HepG2 (cell line): Measurements from ENCODE around the gene DUT. TPM values are rescaled to one million over a fixed set of nuclear protein-coding genes. Genes with fewer than 3 reads are reported as not detected.

ENCODE experiments used
- ATAC-seq: fragments of 200-7000 bp; cut with Tn5 transposase; 3 replicates; pipeline ENCODE4 v1.9.1; 2020; ENCODE audit warnings: mild to moderate bottlenecking, moderate library complexity
- BruUV-seq: library from RNA; stranded (reverse); fragments of 400-500 nt; replicated peaks from 2 replicates; lab custom pipeline; 2021; lab: Mats Ljungman, UMichigan
- CTCF ChIA-PET: fragments of 300-600 bp; formaldehyde crosslinking; extraction: SDS; loops from one replicate; lab custom pipeline; 2021; ENCODE audit warnings: low total read pairs, inconsistent platforms, low intra/inter-chr PET ratio; lab: Yijun Ruan, JAX
- POLR2A ChIA-PET: fragments of 350-600 bp; sonication (Branson Sonifier 250); formaldehyde crosslinking; loops from one replicate; lab custom pipeline; 2020; ENCODE audit warnings: antibody characterized with exemption, inconsistent platforms; lab: Yijun Ruan, JAX
- DNase-seq: peaks from one replicate; pipeline ENCODE4 v3.0.0-alpha.2; 2015; ENCODE audit warnings: low spot score
- FAIRE-seq: peaks from 3 replicates; lab custom pipeline; 2011; peaks lifted over from hg19 to GRCh38; lab: Jason Lieb, UNC
- H2AFZ ChIP-seq: one replicate; pipeline ENCODE4 v1.6.1; 2011; ENCODE audit warnings: low read length, inconsistent platforms
- H3K27ac ChIP-seq: fragments of 300-600 bp; 3 replicates; pipeline ENCODE4 v1.8.0; 2011; ENCODE audit warnings: mixed run types, mild to moderate bottlenecking, mixed read lengths, low read length, inconsistent platforms; ENCODE audit not compliant: insufficient read depth; ENCODE audit errors: extremely low read length
- H3K27me3 ChIP-seq, 2 experiments: fragments of 200-600 bp in 1 of 2; 2 replicates in 1 of 2; 3 replicates in 1 of 2; pipeline versions ENCODE4 v1.6.0 to v1.8.0; 2011; ENCODE audit warnings: low read length in 2 of 2, mild to moderate bottlenecking in 2 of 2, moderate library complexity in 2 of 2, inconsistent platforms in 1 of 2; ENCODE audit not compliant: insufficient read depth in 2 of 2, control insufficient read depth in 1 of 2
- H3K36me3 ChIP-seq, 2 experiments: fragments of 200-600 bp in 1 of 2; replicated peaks in 1 of 2; 2 replicates in 1 of 2; 3 replicates in 1 of 2; pipeline versions ENCODE4 v1.5.1 to v1.8.0; 2011; ENCODE audit warnings: low read length in 2 of 2, inconsistent platforms in 1 of 2; ENCODE audit not compliant: insufficient read depth in 2 of 2, control insufficient read depth in 1 of 2
- H3K4me1 ChIP-seq: 2 replicates; pipeline ENCODE4 v1.5.1; 2012; ENCODE audit warnings: low read length, inconsistent platforms; ENCODE audit not compliant: insufficient read depth
- H3K4me2 ChIP-seq: 2 replicates; pipeline ENCODE4 v1.6.0; 2011; ENCODE audit warnings: low read depth, low read length, inconsistent platforms
- H3K4me3 ChIP-seq, 3 experiments: fragments of 200-600 bp in 1 of 3; sonication (generic), shearing (Covaris generic) in 1 of 3; replicated peaks in 1 of 3; 2 replicates each; pipeline ENCODE4 v1.5.1; 2011 to 2016; ENCODE audit warnings: low read length in 3 of 3, inconsistent platforms in 2 of 3, low read depth in 2 of 3, mild to moderate bottlenecking in 2 of 3, control low read depth in 1 of 3, mixed read lengths in 1 of 3; ENCODE audit not compliant: insufficient read depth in 1 of 3
- H3K79me2 ChIP-seq: one replicate; pipeline ENCODE4 v1.6.1; 2011; ENCODE audit warnings: low read length, inconsistent platforms; ENCODE audit not compliant: insufficient read depth
- H3K9ac ChIP-seq: 2 replicates; pipeline ENCODE4 v1.6.0; 2011; ENCODE audit warnings: mild to moderate bottlenecking, low read depth, low read length, inconsistent platforms; ENCODE audit not compliant: insufficient read depth
- H3K9me3 ChIP-seq: 2 replicates; pipeline ENCODE4 v1.5.1; 2012; ENCODE audit warnings: mild to moderate bottlenecking, low read length
- H4K20me1 ChIP-seq: 2 replicates; pipeline ENCODE4 v1.6.0; 2011; ENCODE audit warnings: inconsistent platforms, mild to moderate bottlenecking, low read length, moderate library complexity; ENCODE audit not compliant: insufficient read depth
- ETV6 ChIP-seq: sonication (generic); formaldehyde crosslinking; conservative IDR thresholded peaks from 2 replicates; pipeline ENCODE4 v1.4.0; 2020; ENCODE audit warnings: missing genetic modification reagents
- HNF4G ChIP-seq, 2 experiments: sonication (generic) in 1 of 2; formaldehyde crosslinking in 1 of 2; IDR thresholded peaks; 2 replicates each; pipeline versions ENCODE4 v1.4.0 to v1.6.1; 2011 to 2020; ENCODE audit warnings: borderline replicate concordance in 2 of 2, low read depth in 2 of 2, mild to moderate bottlenecking in 2 of 2, low read length in 1 of 2, missing genetic modification reagents in 1 of 2, moderate library complexity in 1 of 2
- NPAS2 ChIP-seq: sonication (generic); formaldehyde crosslinking; IDR thresholded peaks from 2 replicates; pipeline ENCODE4 v1.8.0; 2022; ENCODE audit warnings: mild to moderate bottlenecking, missing genetic modification reagents, borderline replicate concordance
- PAX8 ChIP-seq: sonication (generic); formaldehyde crosslinking; IDR thresholded peaks from 2 replicates; pipeline ENCODE4 v1.8.0; 2022; ENCODE audit warnings: mild to moderate bottlenecking, missing genetic modification reagents, borderline replicate concordance
- PCBP1 ChIP-seq: fragments of 200-400 bp; formaldehyde crosslinking; IDR thresholded peaks from 2 replicates; pipeline ENCODE4 v1.6.1; 2017; ENCODE audit warnings: mild to moderate bottlenecking, low read depth, low read length, borderline replicate concordance
- ZBTB1 ChIP-seq: sonication (generic); formaldehyde crosslinking; IDR thresholded peaks from 2 replicates; pipeline ENCODE4 v1.4.0; 2020; ENCODE audit warnings: missing genetic modification reagents, borderline replicate concordance
- ZMAT3 ChIP-seq: sonication (generic); formaldehyde crosslinking; conservative IDR thresholded peaks from 2 replicates; pipeline ENCODE4 v1.7.0; 2021; ENCODE audit warnings: missing genetic modification reagents
- ZMYM4 ChIP-seq: sonication (generic); formaldehyde crosslinking; IDR thresholded peaks from 2 replicates; pipeline ENCODE4 v1.8.1; 2023; ENCODE audit warnings: mild to moderate bottlenecking, missing genetic modification reagents
- ZNF10 ChIP-seq: sonication (generic); formaldehyde crosslinking; IDR thresholded peaks from 2 replicates; pipeline ENCODE4 v1.4.0; 2020; ENCODE audit warnings: mild to moderate bottlenecking, low read depth, missing genetic modification reagents, borderline replicate concordance
- ZNF143 ChIP-seq: sonication (generic); formaldehyde crosslinking; IDR thresholded peaks from 2 replicates; pipeline ENCODE4 v1.4.0; 2020; ENCODE audit warnings: missing genetic modification reagents
- ZNF207 ChIP-seq: fragments of 450-650 bp; IDR thresholded peaks from 2 replicates; pipeline ENCODE4 v1.6.1; 2016; ENCODE audit warnings: antibody characterized with exemption, borderline replicate concordance
- ZNF788 ChIP-seq: sonication (generic); formaldehyde crosslinking; IDR thresholded peaks from 2 replicates; pipeline ENCODE4 v1.5.0; 2020; ENCODE audit warnings: mild to moderate bottlenecking, missing genetic modification reagents, borderline replicate concordance
- ZZZ3 ChIP-seq: sonication (generic); formaldehyde crosslinking; IDR thresholded peaks from 2 replicates; pipeline ENCODE4 v1.4.0; 2020; ENCODE audit warnings: missing genetic modification reagents, mild to moderate bottlenecking, borderline replicate concordance
- WGBS: methylation state at CpG from one replicate; pipeline ENCODE4 v1.1.6; 2017; ENCODE audit warnings: low lambda C conversion rate; 5-methylcytosine and 5-hydroxymethylcytosine counted together
- in situ Hi-C: cut with HindIII; loops from 2 replicates; pipeline ENCODE4 v1.10.0; 2017; ENCODE audit warnings: low pct_unique_long_range_greater_than_20kb; ENCODE audit not compliant: extremely low pct_ligation_motif_present
- intact Hi-C: fragments of 100-400 bp; cut with micrococcal nuclease; formaldehyde crosslinking; loops from one replicate; pipeline ENCODE4 v1.10.0; 2022; ENCODE audit not compliant: unreplicated experiment
- polyA plus RNA-seq, 8 experiments: library from polyadenylated mRNA; depleted of rRNA in 3 of 8; stranded (reverse) in 7 of 8; unstranded in 1 of 8; fragments of >200 nt; fragmentation: Illumina TruSeq in 4 of 8; extraction: Trizol in 4 of 8; gene quantifications; 2 replicates each; pipeline versions ENCODE4 v1.2.1 to v1.2.3, GENCODE V29; 2011 to 2016; ENCODE audit warnings: low read depth in 4 of 8, missing spikeins in 1 of 8, mixed read lengths in 1 of 8; ENCODE audit not compliant: insufficient read depth in 1 of 8
- total RNA-seq, 5 experiments: library from RNA; depleted of rRNA; stranded (reverse); fragments of >200 nt; fragmentation: Illumina TruSeq; extraction: Trizol; gene quantifications; 2 replicates each; pipeline ENCODE4 v1.2.3, GENCODE V29; 2016; ENCODE audit warnings: low read depth in 1 of 5
- TF ChIP-seq, protein P1 (sequence below): sonication (generic); formaldehyde crosslinking; conservative IDR thresholded peaks from 2 replicates; pipeline ENCODE4 v1.4.0; 2020; ENCODE audit warnings: missing genetic modification reagents
- TF ChIP-seq, protein P2 (sequence below): sonication (generic); formaldehyde crosslinking; IDR thresholded peaks from 2 replicates; pipeline ENCODE4 v1.5.1; 2020; ENCODE audit warnings: mild to moderate bottlenecking, moderate library complexity, missing genetic modification reagents
- TF ChIP-seq, protein P3 (sequence below): sonication (generic); formaldehyde crosslinking; IDR thresholded peaks from 2 replicates; pipeline ENCODE4 v1.4.0; 2020; ENCODE audit warnings: missing genetic modification reagents
- TF ChIP-seq, protein P4 (sequence below): sonication (generic); formaldehyde crosslinking; IDR thresholded peaks from 2 replicates; pipeline ENCODE4 v1.5.1; 2020; ENCODE audit warnings: mild to moderate bottlenecking, missing genetic modification reagents

Gene DUT
- total and polyA plus RNA-seq, 2 of the 13 experiments (the other 11 are each of a cell fraction or from before 2014, with no cell fraction given), result 36.7 to 131 TPM

DNA sequence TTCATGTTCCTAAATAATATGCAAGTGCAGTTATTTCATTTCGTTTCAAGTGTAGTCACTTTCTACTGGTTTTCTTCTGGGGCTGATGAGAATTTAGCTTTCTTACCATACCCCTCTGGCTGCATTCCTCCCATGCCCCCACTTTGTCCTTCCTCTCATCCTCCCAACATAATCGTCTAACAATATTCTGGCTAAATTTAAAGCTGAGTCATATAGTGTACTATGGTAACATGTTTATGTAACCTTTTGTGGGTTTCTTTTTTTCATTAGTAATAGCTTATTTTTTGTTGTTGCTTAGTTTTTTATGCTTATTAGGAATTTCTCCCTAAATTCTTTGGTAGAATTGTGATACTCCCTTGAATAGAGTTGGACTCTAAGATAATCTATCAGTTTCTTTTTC is 30.5 kb downstream of the DUT start:
- FAIRE-seq, result no peak
- H3K4me1 ChIP-seq, result no peaks in the 10 kb centered on the region
- ChIA-PET CTCF (no interaction called here), POLR2A (no interaction called here)
- H3K27ac ChIP-seq, result no peak overlapping the region
- H3K4me3 ChIP-seq, result no peak overlapping the region
- H3K9ac ChIP-seq, result no peak overlapping the region
- no peaks in the 10 kb centered on the region for H3K27me3 ChIP-seq
- no peak overlapping the region for H3K4me2 ChIP-seq
- 18% methylated on average over 2 of the region's 2 CpGs for WGBS
- intact Hi-C loops (no loop called here), in situ Hi-C loops (loop anchor here (25.0 kb wide), 1 partner anchor 476 kb away; no protein-coding TSS in a partner anchor)
- no peaks in the 10 kb centered on the region for H3K9me3 ChIP-seq
- no peaks in the 10 kb centered on the region for H3K36me3 ChIP-seq
- BruUV-seq, result no TSS peak
- no peak for ATAC-seq
- no peak overlapping the region for H2AFZ ChIP-seq
- no peaks in the 10 kb centered on the region for H4K20me1 ChIP-seq
- H3K79me2 ChIP-seq, result no peaks in the 10 kb centered on the region
- no peak for DNase-seq
- TF ChIP-seq PAX8 (no peak), NPAS2 (CRISPR knock-in tag) (no peak), ZMYM4 (no peak), ZNF788 (no peak), ETV6 (CRISPR knock-in tag) (no peak), ZBTB1 (CRISPR knock-in tag) (no peak), HNF4G (IDR thresholded peaks at IDR 0.05; ENCODE audit: borderline replicate concordance, low read depth, low read length) (no peak), HNF4G (CRISPR knock-in tag; IDR thresholded peaks at IDR 0.05; ENCODE audit: borderline replicate concordance, low read depth) (no peak), ZMAT3 (CRISPR knock-in tag) (no peak), ZZZ3 (CRISPR knock-in tag) (no peak), ZNF143 (no peak), PCBP1 (no peak), ZNF207 (no peak), ZNF10 (CRISPR knock-in tag) (no peak)
- TF ChIP-seq, protein P1, sequence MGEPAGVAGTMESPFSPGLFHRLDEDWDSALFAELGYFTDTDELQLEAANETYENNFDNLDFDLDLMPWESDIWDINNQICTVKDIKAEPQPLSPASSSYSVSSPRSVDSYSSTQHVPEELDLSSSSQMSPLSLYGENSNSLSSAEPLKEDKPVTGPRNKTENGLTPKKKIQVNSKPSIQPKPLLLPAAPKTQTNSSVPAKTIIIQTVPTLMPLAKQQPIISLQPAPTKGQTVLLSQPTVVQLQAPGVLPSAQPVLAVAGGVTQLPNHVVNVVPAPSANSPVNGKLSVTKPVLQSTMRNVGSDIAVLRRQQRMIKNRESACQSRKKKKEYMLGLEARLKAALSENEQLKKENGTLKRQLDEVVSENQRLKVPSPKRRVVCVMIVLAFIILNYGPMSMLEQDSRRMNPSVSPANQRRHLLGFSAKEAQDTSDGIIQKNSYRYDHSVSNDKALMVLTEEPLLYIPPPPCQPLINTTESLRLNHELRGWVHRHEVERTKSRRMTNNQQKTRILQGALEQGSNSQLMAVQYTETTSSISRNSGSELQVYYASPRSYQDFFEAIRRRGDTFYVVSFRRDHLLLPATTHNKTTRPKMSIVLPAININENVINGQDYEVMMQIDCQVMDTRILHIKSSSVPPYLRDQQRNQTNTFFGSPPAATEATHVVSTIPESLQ, result no peak
- TF ChIP-seq, protein P2, sequence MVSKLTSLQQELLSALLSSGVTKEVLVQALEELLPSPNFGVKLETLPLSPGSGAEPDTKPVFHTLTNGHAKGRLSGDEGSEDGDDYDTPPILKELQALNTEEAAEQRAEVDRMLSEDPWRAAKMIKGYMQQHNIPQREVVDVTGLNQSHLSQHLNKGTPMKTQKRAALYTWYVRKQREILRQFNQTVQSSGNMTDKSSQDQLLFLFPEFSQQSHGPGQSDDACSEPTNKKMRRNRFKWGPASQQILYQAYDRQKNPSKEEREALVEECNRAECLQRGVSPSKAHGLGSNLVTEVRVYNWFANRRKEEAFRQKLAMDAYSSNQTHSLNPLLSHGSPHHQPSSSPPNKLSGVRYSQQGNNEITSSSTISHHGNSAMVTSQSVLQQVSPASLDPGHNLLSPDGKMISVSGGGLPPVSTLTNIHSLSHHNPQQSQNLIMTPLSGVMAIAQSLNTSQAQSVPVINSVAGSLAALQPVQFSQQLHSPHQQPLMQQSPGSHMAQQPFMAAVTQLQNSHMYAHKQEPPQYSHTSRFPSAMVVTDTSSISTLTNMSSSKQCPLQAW (CRISPR knock-in tag), result no peak
- TF ChIP-seq, protein P3, sequence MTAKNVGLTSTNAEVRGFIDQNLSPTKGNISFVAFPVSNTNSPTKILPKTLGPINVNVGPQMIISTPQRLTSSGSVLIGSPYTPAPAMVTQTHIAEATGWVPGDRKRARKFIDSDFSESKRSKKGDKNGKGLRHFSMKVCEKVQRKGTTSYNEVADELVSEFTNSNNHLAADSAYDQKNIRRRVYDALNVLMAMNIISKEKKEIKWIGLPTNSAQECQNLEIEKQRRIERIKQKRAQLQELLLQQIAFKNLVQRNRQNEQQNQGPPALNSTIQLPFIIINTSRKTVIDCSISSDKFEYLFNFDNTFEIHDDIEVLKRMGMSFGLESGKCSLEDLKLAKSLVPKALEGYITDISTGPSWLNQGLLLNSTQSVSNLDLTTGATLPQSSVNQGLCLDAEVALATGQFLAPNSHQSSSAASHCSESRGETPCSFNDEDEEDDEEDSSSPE, result no peak
- TF ChIP-seq, protein P4, sequence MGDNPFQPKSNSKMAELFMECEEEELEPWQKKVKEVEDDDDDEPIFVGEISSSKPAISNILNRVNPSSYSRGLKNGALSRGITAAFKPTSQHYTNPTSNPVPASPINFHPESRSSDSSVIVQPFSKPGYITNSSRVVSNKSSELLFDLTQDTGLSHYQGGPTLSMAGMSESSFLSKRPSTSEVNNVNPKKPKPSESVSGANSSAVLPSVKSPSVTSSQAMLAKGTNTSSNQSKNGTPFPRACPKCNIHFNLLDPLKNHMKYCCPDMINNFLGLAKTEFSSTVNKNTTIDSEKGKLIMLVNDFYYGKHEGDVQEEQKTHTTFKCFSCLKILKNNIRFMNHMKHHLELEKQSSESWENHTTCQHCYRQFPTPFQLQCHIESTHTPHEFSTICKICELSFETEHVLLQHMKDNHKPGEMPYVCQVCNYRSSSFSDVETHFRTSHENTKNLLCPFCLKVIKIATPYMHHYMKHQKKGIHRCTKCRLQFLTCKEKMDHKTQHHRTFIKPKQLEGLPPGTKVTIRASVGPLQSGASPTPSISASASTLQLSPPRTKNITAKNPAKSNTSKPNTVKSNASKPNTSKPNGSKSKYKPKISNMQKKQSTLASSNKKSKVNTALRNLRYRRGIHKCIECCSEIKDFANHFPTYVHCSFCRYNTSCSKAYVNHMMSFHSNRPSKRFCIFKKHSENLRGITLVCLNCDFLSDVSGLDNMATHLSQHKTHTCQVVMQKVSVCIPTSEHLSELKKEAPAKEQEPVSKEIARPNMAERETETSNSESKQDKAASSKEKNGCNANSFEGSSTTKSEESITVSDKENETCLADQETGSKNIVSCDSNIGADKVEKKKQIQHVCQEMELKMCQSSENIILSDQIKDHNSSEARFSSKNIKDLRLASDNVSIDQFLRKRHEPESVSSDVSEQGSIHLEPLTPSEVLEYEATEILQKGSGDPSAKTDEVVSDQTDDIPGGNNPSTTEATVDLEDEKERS (CRISPR knock-in tag), result no peak
